GM10847 (cell line): Measurements from ENCODE around the gene SEMA3G.

Source experiments
- POLR2A ChIP-seq: IDR thresholded peaks from 2 replicates; pipeline ENCODE4 v1.6.1; 2011; ENCODE audit not compliant: insufficient read length; ENCODE audit errors: extremely low read depth

SEMA3G gene

DNA sequence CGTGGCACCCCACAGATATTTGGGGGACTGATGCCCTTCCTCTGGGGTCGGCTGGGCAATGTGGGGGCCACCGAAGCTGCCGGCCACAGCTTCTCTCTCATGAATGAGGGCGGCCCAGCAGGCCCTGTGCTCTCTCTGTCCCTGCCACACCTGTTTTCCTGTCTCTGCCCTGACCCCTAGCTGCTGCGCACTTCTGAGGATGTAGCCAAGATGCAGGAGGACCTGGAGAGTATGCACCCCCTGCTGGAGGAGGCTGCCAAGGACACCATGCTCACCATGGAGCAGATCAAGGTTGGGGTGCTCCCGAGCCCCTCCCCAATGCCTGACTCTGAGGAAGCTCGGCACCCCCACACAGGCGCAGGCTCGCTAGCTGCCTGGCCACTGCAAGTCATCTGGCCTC, 59.7 kb downstream of the SEMA3G start:
- no peak for TF ChIP-seq POLR2A

DNA sequence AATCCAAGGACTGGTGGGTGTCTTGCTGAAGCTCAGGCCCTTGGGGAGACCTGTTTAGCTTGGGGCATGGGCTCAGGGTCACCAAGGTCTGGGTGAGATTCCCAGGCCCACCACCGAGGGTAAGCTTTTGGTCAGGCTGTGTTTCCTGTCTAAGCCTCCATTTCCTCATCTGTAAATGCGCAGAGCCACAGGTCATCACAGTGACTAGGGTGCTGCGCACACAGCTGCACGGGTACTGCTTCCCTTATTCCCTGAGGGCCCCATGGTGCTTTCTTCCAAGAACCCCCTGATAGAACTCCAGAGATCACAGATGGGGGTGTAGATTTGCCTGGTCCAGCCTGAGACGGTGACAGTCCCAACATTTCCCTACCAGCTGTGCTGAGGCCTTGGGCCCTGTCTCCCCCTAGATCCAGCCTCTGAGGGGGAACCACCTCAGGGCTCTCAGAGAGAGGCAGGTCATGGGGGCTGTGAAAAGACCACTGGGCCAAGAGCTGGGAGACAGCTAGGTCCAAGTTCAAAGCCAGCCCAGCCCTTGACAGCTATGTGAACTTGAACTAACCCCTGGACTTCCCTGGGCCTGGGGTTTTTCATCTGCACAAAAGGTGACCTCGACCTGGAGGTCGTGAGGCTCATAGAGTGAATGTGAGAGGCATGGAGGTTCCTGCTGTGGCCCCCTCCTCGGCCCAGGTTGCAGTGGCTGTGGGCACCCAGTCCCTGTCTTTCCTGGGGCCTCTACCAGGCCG, 60.7 kb downstream of the SEMA3G start:
- no peak for TF ChIP-seq POLR2A

DNA sequence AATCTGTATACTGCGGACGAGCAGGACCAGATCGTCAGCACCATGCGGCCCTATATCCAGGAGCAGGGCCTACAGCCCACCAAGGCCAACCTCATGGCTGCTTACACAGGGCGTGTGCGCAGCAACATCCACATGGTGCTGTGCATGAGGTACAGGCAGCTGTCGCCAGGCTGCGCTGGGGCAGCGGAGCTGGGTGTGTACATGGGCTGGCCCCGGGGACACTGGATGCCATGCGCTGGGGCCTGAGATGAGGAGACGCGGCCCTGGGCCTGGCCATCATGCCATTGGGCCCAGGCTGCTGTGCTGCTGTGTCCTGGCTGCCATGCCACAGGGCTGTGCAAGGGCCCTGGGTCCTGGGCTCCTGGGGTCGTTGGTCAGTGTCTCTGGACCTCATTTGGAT, 61.5 kb downstream of the SEMA3G start:
- TF ChIP-seq POLR2A = no peak
